ENCODE results near the gene GTF2H1.

- TF ChIP-seq CTCF (IDR thresholded peaks at IDR 0.05) (no peak), POLR2A (IDR thresholded peaks at IDR 0.05) (no peak), EP300 (IDR thresholded peaks at IDR 0.05; ENCODE audit: low read depth) (no peak)
Measured at GRCh38 chr11:18367431-18367830, 45.1 kb downstream of the GTF2H1 start.

Data from transverse colon (tissue), 3 donors.